Activated CD4-positive, CD25-positive, alpha-beta regulatory T cell treated with anti-CD3 and anti-CD28 coated beads, Interleukin-2, amount 50 U/mL, for 72 hours (primary cell): ENCODE results near the gene USP50.
"Not testable (repeated sequence)": the region's sequence is repeated elsewhere in the genome, so short reads cannot be mapped to it uniquely, and the experiment has no call there.

Experiments used
- DNase-seq: peaks from one replicate; pipeline ENCODE4 v3.0.0; 2021

USP50 gene

DNA sequence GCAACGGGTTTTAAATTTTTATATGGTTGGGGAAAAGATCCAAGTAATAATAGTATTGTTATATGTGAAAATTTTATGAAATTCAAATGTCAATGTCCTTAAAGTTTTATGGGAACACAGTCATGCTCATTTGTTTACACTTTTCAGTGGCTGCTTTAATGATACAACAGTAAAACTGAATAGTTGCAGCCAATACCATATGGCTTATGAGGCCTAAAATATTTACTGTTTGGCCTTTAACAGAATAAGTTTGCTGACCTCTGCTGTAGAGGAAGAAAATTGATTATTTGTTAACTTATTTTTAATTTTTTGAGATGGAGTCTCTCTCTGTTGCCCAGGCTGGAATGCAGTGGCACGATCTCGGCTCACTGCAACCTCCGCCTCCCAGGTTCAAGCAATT, 44.7 kb downstream of the USP50 start:
- no peak for DNase-seq

DNA sequence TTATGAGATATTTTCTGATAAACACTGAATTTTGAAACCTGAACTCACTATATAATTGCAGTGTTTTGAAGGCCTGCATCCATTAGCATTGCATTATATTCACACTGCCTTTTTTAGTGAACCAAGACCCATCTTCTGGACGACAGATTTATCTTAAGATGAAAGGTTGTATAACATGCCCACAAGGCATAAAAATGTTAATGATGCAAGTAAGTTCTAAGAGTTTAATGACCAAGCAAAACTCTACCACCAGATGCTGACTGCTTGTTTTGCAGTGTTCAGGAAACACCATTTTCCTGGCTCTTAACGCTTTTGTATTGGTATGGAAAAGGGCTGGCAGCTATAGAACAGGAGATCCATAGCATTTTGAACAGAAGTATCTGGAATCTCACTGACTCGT, 46.1 kb downstream of the USP50 start:
- DNase-seq, result no peak

DNA sequence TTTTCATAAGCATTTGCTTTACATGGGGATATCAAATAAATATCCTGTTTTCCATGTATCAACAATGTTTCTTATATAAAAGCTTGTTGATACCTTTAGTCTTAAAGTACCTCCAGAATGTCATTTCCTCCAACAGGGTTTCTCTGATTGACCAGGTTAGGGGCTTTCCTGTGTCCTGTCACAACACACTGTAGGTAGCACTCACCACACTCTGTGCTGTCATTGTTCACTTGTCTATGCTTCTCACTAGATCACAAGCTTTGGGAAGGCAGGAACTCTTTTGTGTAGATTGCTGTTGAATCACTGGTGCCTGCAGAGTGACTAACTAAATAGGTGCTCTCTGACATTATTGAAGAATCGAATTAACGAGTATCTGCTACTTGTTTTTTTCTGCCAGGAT, 49.8 kb downstream of the USP50 start:
- no peak for DNase-seq

- DNase-seq, result not testable (repeated sequence)
These were observed 51.9 kb downstream of the USP50 start for GRCh38 chr15:50494547-50494946.

DNA sequence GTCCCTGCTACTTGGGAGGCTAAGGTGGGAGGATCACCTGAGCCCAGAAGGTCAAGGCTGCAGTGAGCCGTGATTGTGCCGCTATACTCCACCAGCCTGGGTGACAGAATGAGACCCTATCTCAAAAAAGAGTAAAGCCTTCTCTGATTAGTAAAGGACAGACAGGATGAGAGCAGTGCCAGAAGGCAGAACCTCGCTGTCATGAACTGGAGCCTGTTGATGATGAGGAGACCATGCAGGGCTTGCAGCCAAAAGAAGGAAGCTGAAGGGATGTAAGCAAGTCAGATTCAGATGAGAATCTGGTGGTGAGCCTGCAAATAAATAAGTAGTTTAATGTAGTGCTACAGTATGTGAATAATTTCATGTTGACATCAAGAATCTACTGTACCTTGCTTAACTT, 52.8 kb downstream of the USP50 start:
- DNase-seq, result no peak

DNA sequence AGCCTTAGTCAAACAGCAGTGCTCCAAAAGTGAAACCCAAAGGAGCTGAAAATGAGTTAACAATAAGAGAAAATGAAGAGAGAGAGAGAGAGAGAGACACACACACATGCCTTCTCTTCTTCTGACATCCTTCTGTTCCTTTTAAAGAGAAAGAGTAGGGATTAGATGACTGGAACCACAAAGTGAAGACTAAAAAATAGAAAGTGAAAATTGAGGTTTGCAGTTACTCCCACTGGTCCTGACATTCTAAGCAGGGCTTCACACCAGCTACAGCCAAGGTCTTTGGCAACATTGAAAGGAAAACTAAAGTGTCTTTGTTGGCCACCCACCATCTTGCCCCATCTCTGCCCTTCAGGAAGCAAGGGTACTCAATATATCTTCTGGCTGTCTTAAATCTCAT, 59.2 kb downstream of the USP50 start:
- no peak for DNase-seq

GRCh38 chr15:50485389-50485788, 61.1 kb downstream of the USP50 start:
- DNase-seq, result no peak

DNA sequence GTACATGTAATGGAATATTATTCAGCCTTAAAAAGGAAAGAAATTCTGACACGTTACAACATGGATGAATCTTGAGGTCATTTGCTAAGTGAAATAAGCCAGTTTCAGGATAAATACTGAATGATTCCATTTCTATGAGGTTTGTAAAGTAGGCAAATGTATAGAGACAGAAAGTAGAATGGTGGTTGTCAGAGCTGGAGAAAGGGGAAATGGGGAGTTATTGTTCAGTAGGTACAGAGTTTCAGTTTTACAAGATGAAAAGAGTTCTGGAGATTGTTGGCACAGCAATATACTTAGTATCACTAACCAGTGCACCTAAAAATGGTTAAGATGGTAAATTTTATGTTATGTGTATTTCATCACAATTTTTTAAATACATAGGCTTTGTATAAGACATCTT, 61.7 kb downstream of the USP50 start:
- DNase-seq, result no peak

GRCh38 chr15:50476143-50476542, 70.3 kb downstream of the USP50 start:
- no peak for DNase-seq

DNA sequence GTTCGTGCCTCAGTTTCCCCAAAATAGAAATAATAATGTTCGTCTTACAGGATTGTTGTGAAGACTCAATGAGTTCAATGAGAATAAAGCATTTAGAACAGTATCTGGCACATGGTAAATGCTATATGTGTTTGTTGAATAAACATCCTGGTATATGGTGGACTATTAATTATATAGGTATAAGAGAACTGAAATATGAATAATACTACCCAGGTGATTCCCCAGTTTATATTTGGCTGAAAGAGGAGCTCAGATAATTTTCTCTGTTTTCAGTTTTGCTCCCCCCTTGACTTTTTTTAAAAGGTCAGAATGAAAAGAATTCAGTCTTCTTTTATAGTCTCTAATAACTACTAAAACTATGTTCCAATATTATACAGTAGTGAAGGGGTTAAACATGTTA, 75.4 kb downstream of the USP50 start:
- no peak for DNase-seq

- no peak for DNase-seq
These were observed 82.8 kb downstream of the USP50 start for GRCh38 chr15:50463423-50464358.

DNA sequence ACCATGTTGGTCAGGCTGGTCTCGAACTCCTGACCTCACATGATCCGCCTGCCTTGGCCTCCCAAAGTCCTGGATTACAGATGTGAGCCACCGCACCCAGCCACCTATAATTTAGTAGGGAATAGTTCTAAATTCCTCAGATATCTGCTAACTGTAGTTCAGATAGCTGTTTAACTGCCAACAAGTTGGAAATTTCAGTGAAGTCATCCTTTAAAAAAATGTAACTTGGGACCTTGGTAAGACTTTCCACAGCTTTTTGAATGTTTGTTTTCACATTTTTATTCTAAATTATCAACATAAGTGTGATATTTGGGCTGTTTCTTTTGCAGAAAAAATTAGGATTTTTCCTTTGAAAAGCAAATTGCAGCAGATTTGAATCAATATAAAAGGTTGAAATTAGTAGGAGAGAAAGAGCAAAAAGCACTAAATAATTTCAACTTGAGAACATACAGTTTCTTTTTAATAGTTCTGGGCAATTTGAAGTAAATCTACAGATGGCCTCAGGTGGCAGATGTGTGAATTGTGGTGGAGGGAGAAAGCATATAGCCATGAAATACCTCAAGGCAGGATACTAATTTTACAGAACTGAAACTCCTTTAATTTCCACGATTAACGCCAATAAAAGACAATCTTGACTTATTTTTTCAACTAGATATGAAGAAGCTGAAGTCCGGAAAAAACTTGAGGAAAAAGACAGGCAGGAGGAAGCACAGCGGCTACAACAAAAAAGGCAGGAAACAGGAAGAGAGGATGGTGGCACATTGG, 87.9 kb downstream of the USP50 start:
- DNase-seq, result no peak

GRCh38 chr15:50452927-50453326, 93.5 kb downstream of the USP50 start:
- DNase-seq, result no peak
